Right hindlimb (tissue), 1 donor: ENCODE measurements around the gene CNN3.

Experiments
- DNase-seq: peaks from one replicate; pipeline ENCODE4 v3.0.0-alpha.2; 2018

The CNN3 gene

GRCh38 chr1:94921977-94922376 is 4.9 kb downstream of the CNN3 start:
- DNase-seq, result no peak

- no peak for DNase-seq
These were observed 6.8 kb downstream of the CNN3 start for GRCh38 chr1:94920061-94920460.

- DNase-seq, result no peak
These were observed 7.5 kb downstream of the CNN3 start for GRCh38 chr1:94919241-94920030.

- no peak for DNase-seq
These were observed 9.7 kb downstream of the CNN3 start for GRCh38 chr1:94917251-94917650.

GRCh38 chr1:94912263-94913184 is 14.4 kb downstream of the CNN3 start:
- no peak for DNase-seq

GRCh38 chr1:94909486-94909885 is 17.4 kb downstream of the CNN3 start:
- DNase-seq, result no peak

- DNase-seq, result no peak
These were observed 17.9 kb downstream of the CNN3 start for GRCh38 chr1:94908965-94909364.

GRCh38 chr1:94908190-94908589 is 18.7 kb downstream of the CNN3 start:
- no peak for DNase-seq

GRCh38 chr1:94907136-94907535 is 19.8 kb downstream of the CNN3 start:
- DNase-seq, result no peak

GRCh38 chr1:94906382-94906781 is 20.5 kb downstream of the CNN3 start:
- no peak for DNase-seq

GRCh38 chr1:94905207-94905606 is 21.7 kb downstream of the CNN3 start:
- no peak for DNase-seq

GRCh38 chr1:94903280-94904009 is 23.5 kb downstream of the CNN3 start:
- DNase-seq, result no peak

- DNase-seq, result no peak
These were observed 25.1 kb downstream of the CNN3 start for GRCh38 chr1:94901841-94902240.

GRCh38 chr1:94899756-94900155 is 27.2 kb downstream of the CNN3 start:
- DNase-seq, result no peak

- DNase-seq, result no peak
These were observed 28.2 kb downstream of the CNN3 start for GRCh38 chr1:94898491-94899385.

- no peak for DNase-seq
These were observed 31.4 kb downstream of the CNN3 start for GRCh38 chr1:94895518-94895917.

GRCh38 chr1:94894630-94895029 is 32.3 kb downstream of the CNN3 start:
- DNase-seq, result no peak

- DNase-seq, result peak; percentile 58
These were observed 34.2 kb downstream of the CNN3 start for GRCh38 chr1:94892604-94893254.

GRCh38 chr1:94888201-94888600 is 38.7 kb downstream of the CNN3 start:
- DNase-seq, result no peak

- no peak for DNase-seq
These were observed 39.2 kb downstream of the CNN3 start for GRCh38 chr1:94887603-94888171.

GRCh38 chr1:94887106-94887505 is 39.8 kb downstream of the CNN3 start:
- no peak for DNase-seq
